HepG2 (cell line): ENCODE data around the gene PLCG1. TPM values are rescaled to one million over a fixed set of nuclear protein-coding genes. Genes with fewer than 3 reads are reported as not detected.

Source experiments
- BATF2 ChIP-seq: sonication (generic); formaldehyde crosslinking; IDR thresholded peaks from 2 replicates; pipeline ENCODE4 v1.8.0; 2022; ENCODE audit warnings: mild to moderate bottlenecking, missing genetic modification reagents, moderate library complexity
- DNMT3B ChIP-seq: conservative IDR thresholded peaks from 2 replicates; pipeline ENCODE4 v1.6.1; 2016; ENCODE audit warnings: missing biosample characterization, control low read depth
- FOXP1 ChIP-seq, 2 experiments: fragments of 450-650 bp in 1 of 2; IDR thresholded peaks; 2 replicates each; pipeline ENCODE4 v1.6.1; 2017 to 2018; ENCODE audit warnings: antibody characterized with exemption in 1 of 2
- HNRNPL ChIP-seq: fragments of 200-400 bp; formaldehyde crosslinking; IDR thresholded peaks from 2 replicates; pipeline ENCODE4 v1.6.1; 2017; ENCODE audit warnings: mild to moderate bottlenecking, low read depth, low read length
- IRF1 ChIP-seq: sonication (generic); formaldehyde crosslinking; IDR thresholded peaks from 2 replicates; pipeline ENCODE4 v1.4.0; 2020; ENCODE audit warnings: low read depth, mild to moderate bottlenecking, missing genetic modification reagents
- KDM5B ChIP-seq: sonication (generic); formaldehyde crosslinking; IDR thresholded peaks from 2 replicates; pipeline ENCODE4 v1.4.0; 2020; ENCODE audit warnings: missing genetic modification reagents, mild to moderate bottlenecking, borderline replicate concordance
- NCOA5 ChIP-seq: sonication (generic); formaldehyde crosslinking; IDR thresholded peaks from 2 replicates; pipeline ENCODE4 v1.4.0; 2020; ENCODE audit warnings: missing genetic modification reagents
- POLR2AphosphoS2 ChIP-seq: IDR thresholded peaks from 2 replicates; pipeline ENCODE4 v1.6.1; 2011; ENCODE audit warnings: low read depth, low read length, improper control_type of control experiment
- RELA ChIP-seq: sonication (generic); formaldehyde crosslinking; IDR thresholded peaks from 2 replicates; pipeline ENCODE4 v1.4.0; 2020; ENCODE audit warnings: missing genetic modification reagents
- TCF7L2 ChIP-seq: IDR thresholded peaks from 2 replicates; pipeline ENCODE4 v1.6.1; 2011; ENCODE audit warnings: mild to moderate bottlenecking, low read depth, low read length, moderate library complexity
- ZNF138 ChIP-seq: sonication (generic); formaldehyde crosslinking; IDR thresholded peaks from 2 replicates; pipeline ENCODE4 v1.5.0; 2020; ENCODE audit warnings: mild to moderate bottlenecking, low read depth, missing genetic modification reagents
- ZNF543 ChIP-seq: sonication (generic); formaldehyde crosslinking; IDR thresholded peaks from 2 replicates; pipeline ENCODE4 v1.4.0; 2020; ENCODE audit warnings: mild to moderate bottlenecking, missing genetic modification reagents
- ZNF605 ChIP-seq: sonication (generic); formaldehyde crosslinking; IDR thresholded peaks from 2 replicates; pipeline ENCODE4 v1.8.0; 2022; ENCODE audit warnings: mild to moderate bottlenecking, missing genetic modification reagents
- ZNF674 ChIP-seq: sonication (generic); formaldehyde crosslinking; IDR thresholded peaks from 2 replicates; pipeline ENCODE4 v1.5.0; 2020; ENCODE audit warnings: low read depth, mild to moderate bottlenecking, missing genetic modification reagents
- ZNF816 ChIP-seq: sonication (generic); formaldehyde crosslinking; IDR thresholded peaks from 2 replicates; pipeline ENCODE4 v1.8.0; 2022; ENCODE audit warnings: missing genetic modification reagents, mild to moderate bottlenecking, borderline replicate concordance
- ZNF891 ChIP-seq: sonication (generic); formaldehyde crosslinking; IDR thresholded peaks from 2 replicates; pipeline ENCODE4 v1.5.0; 2020; ENCODE audit warnings: mild to moderate bottlenecking, missing genetic modification reagents
- ZSCAN12 ChIP-seq: sonication (generic); formaldehyde crosslinking; IDR thresholded peaks from 2 replicates; pipeline ENCODE4 v1.9.0; 2021; ENCODE audit warnings: mild to moderate bottlenecking, missing genetic modification reagents
- polyA plus RNA-seq, 8 experiments: library from polyadenylated mRNA; depleted of rRNA in 3 of 8; stranded (reverse) in 7 of 8; unstranded in 1 of 8; fragments of >200 nt; fragmentation: Illumina TruSeq in 4 of 8; extraction: Trizol in 4 of 8; gene quantifications; 2 replicates each; pipeline versions ENCODE4 v1.2.1 to v1.2.3, GENCODE V29; 2011 to 2016; ENCODE audit warnings: low read depth in 4 of 8, missing spikeins in 1 of 8, mixed read lengths in 1 of 8; ENCODE audit not compliant: insufficient read depth in 1 of 8
- total RNA-seq, 5 experiments: library from RNA; depleted of rRNA; stranded (reverse); fragments of >200 nt; fragmentation: Illumina TruSeq; extraction: Trizol; gene quantifications; 2 replicates each; pipeline ENCODE4 v1.2.3, GENCODE V29; 2016; ENCODE audit warnings: low read depth in 1 of 5
- TF ChIP-seq, protein P1 (sequence below): sonication (generic); formaldehyde crosslinking; IDR thresholded peaks from 2 replicates; pipeline ENCODE4 v1.4.0; 2020; ENCODE audit warnings: mild to moderate bottlenecking, missing genetic modification reagents
- TF ChIP-seq, protein P2 (sequence below): sonication (generic); formaldehyde crosslinking; IDR thresholded peaks from 2 replicates; pipeline ENCODE4 v1.5.1; 2020; ENCODE audit warnings: missing genetic modification reagents, mild to moderate bottlenecking, borderline replicate concordance
- TF ChIP-seq, protein P3 (sequence below): IDR thresholded peaks from 2 replicates; pipeline ENCODE4 v1.6.1; 2016; ENCODE audit warnings: missing genetic modification reagents, missing compliant biosample characterization
- TF ChIP-seq, protein P4 (sequence below): sonication (generic); formaldehyde crosslinking; IDR thresholded peaks from 2 replicates; pipeline ENCODE4 v1.8.0; 2022; ENCODE audit warnings: low read depth, missing genetic modification reagents

PLCG1 gene
- total and polyA plus RNA-seq, 2 of the 13 experiments (the other 11 are each of a cell fraction or from before 2014, with no cell fraction given): 85.3 to 158 TPM

DNA sequence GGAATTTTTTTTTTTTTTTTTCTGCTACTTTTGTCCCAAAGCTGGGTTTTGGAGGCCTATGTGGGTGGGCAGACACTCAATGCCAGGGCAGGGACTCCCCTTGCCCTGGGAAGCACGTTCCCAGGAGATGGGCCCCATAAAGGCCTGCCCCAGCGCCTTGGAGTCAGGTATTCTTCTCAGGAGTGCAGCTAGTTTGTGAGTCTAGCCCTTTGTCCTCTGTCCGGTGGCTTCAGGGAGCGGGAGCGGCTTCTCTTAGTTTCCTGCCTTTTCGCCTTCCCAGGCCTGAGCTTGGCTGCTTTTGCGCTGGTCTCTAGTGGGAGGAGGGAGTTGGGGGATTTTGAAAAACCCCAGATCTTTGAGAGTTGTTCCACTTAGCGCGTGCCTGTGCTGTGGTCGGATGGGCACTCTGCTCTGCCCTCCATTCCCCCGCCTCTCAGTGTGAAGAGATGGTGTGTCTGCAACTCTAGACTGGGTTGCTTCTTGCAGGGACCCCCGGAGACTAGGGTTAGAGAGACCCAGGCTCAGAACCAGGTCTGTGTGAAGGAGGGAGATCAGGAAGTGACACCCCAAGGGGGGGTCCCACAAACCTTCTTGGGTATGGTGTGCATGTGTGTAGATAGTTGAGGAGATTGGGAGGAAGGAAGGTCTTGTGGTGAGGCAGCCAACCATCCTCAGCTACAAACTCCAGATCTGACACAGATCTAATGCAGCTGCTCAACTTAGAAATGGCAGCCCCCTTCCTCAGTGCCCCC, 1.3 kb downstream of the PLCG1 start (continued):
- TF ChIP-seq, protein P1, sequence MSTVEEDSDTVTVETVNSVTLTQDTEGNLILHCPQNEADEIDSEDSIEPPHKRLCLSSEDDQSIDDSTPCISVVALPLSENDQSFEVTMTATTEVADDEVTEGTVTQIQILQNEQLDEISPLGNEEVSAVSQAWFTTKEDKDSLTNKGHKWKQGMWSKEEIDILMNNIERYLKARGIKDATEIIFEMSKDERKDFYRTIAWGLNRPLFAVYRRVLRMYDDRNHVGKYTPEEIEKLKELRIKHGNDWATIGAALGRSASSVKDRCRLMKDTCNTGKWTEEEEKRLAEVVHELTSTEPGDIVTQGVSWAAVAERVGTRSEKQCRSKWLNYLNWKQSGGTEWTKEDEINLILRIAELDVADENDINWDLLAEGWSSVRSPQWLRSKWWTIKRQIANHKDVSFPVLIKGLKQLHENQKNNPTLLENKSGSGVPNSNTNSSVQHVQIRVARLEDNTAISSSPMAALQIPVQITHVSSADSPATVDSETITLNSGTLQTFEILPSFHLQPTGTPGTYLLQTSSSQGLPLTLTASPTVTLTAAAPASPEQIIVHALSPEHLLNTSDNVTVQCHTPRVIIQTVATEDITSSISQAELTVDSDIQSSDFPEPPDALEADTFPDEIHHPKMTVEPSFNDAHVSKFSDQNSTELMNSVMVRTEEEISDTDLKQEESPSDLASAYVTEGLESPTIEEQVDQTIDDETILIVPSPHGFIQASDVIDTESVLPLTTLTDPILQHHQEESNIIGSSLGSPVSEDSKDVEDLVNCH (CRISPR knock-in tag): 0 out of 2 replicates have a peak, but pooled peaks have one; percentile 14
- TF ChIP-seq ZNF674 (CRISPR knock-in tag): no peak
- TF ChIP-seq ZNF891 (CRISPR knock-in tag): no peak
- no peak for TF ChIP-seq ZNF138 (CRISPR knock-in tag)
- TF ChIP-seq IRF1 (CRISPR knock-in tag): no peak
- no peak; the same call in 1 of the 2 replicates for TF ChIP-seq ZNF816 (CRISPR knock-in tag)
- TF ChIP-seq BATF2: no peak
- TF ChIP-seq, protein P2, sequence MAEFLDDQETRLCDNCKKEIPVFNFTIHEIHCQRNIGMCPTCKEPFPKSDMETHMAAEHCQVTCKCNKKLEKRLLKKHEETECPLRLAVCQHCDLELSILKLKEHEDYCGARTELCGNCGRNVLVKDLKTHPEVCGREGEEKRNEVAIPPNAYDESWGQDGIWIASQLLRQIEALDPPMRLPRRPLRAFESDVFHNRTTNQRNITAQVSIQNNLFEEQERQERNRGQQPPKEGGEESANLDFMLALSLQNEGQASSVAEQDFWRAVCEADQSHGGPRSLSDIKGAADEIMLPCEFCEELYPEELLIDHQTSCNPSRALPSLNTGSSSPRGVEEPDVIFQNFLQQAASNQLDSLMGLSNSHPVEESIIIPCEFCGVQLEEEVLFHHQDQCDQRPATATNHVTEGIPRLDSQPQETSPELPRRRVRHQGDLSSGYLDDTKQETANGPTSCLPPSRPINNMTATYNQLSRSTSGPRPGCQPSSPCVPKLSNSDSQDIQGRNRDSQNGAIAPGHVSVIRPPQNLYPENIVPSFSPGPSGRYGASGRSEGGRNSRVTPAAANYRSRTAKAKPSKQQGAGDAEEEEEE (CRISPR knock-in tag): 0 out of 2 replicates have a peak, but pooled peaks have one; percentile 8
- no peak for TF ChIP-seq FOXP1 (IDR thresholded peaks at IDR 0.05)
- TF ChIP-seq FOXP1 (CRISPR knock-in tag; IDR thresholded peaks at IDR 0.05): no peak
- no peak for TF ChIP-seq ZNF605 (CRISPR knock-in tag)
- peak; percentile 23 for TF ChIP-seq KDM5B (CRISPR knock-in tag)
- TF ChIP-seq RELA (CRISPR knock-in tag): no peak
- TF ChIP-seq NCOA5 (CRISPR knock-in tag): no peak
- TF ChIP-seq POLR2AphosphoS2: no peak
- TF ChIP-seq, protein P3, sequence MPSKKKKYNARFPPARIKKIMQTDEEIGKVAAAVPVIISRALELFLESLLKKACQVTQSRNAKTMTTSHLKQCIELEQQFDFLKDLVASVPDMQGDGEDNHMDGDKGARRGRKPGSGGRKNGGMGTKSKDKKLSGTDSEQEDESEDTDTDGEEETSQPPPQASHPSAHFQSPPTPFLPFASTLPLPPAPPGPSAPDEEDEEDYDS (CRISPR knock-in tag): no peak
- TF ChIP-seq ZSCAN12 (CRISPR knock-in tag): no peak
- no peak; the same call in 1 of the 2 replicates for TF ChIP-seq ZNF543 (CRISPR knock-in tag)
- TF ChIP-seq HNRNPL: no peak
- no peak for TF ChIP-seq DNMT3B (CRISPR knock-in tag)
- no peak for TF ChIP-seq TCF7L2
- TF ChIP-seq, protein P4, sequence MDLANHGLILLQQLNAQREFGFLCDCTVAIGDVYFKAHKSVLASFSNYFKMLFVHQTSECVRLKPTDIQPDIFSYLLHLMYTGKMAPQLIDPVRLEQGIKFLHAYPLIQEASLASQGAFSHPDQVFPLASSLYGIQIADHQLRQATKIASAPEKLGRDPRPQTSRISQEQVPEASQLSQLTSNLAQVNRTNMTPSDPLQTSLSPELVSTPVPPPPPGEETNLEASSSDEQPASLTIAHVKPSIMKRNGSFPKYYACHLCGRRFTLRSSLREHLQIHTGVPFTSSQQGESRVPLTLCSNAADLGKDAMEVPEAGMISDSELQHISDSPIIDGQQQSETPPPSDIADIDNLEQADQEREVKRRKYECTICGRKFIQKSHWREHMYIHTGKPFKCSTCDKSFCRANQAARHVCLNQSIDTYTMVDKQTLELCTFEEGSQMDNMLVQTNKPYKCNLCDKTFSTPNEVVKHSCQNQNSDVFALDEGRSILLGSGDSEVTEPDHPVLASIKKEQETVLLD: no peak
